A549 (cell line): ENCODE results near the gene LILRB2.

Source experiments
- CHD2 ChIP-seq: fragments of 150-350 bp; IDR thresholded peaks from 2 replicates; pipeline ENCODE4 v1.6.1; 2014; ENCODE audit warnings: low read length; ENCODE audit not compliant: partially characterized antibody
- CTCF ChIP-seq: fragments of >200 bp; sonication (Bioruptor Twin); formaldehyde crosslinking; IDR thresholded peaks from 3 replicates; pipeline ENCODE4 v1.5.1; 2016
- EP300 ChIP-seq, 2 experiments: fragments of >200 bp; sonication (Bioruptor Twin); formaldehyde crosslinking; IDR thresholded peaks; 2 replicates in 1 of 2; 3 replicates in 1 of 2; pipeline ENCODE4 v1.6.1; 2016 to 2017
- HDAC2 ChIP-seq: fragments of 200-600 bp; sonication (generic); IDR thresholded peaks from 2 replicates; pipeline ENCODE4 v1.6.1; 2016
- MAFK ChIP-seq: fragments of 450-650 bp; IDR thresholded peaks from 2 replicates; pipeline ENCODE4 v1.6.1; 2014; ENCODE audit not compliant: partially characterized antibody
- MAZ ChIP-seq: fragments of 150-350 bp; IDR thresholded peaks from 2 replicates; pipeline ENCODE4 v1.6.1; 2014; ENCODE audit warnings: antibody characterized with exemption, low read depth, low read length, borderline replicate concordance
- POLR2A ChIP-seq: IDR thresholded peaks from 2 replicates; pipeline ENCODE4 v1.6.1; 2012; ENCODE audit warnings: mild to moderate bottlenecking, low read length
- ZC3H11A ChIP-seq: fragments of 450-650 bp; IDR thresholded peaks from 2 replicates; pipeline ENCODE4 v1.6.1; 2014; ENCODE audit warnings: antibody characterized with exemption, mild to moderate bottlenecking

- TF ChIP-seq CHD2: no peak
- no peak for TF ChIP-seq MAFK
- no peak for TF ChIP-seq POLR2A
- TF ChIP-seq CTCF: no peak
- no peak for TF ChIP-seq EP300 (IDR thresholded peaks at IDR 0.05)
- no peak for TF ChIP-seq MAZ
- no peak for TF ChIP-seq HDAC2
- TF ChIP-seq ZC3H11A: no peak
Observed at GRCh38 chr19:54262066-54262465, 18.8 kb downstream of the LILRB2 start.
